Lower leg skin (tissue), 4 donors: ENCODE measurements around the gene TSPEAR. TPM values are rescaled to one million over a fixed set of nuclear protein-coding genes. Genes with fewer than 3 reads are reported as not detected.

Experiments used
- DNase-seq, 2 donors: peaks; one replicate each; pipeline ENCODE4 v3.0.0-alpha.2; 2019; ENCODE audit warnings: low spot score in 2 of 2
- H3K4me3 ChIP-seq: fragments of 200-600 bp; sonication (generic); 2 replicates; pipeline ENCODE4 v1.5.1; 2017; ENCODE audit warnings: mild to moderate bottlenecking, low read depth; ENCODE audit not compliant: poor library complexity, severe bottlenecking
- CTCF ChIP-seq, 3 donors: fragments of 450-650 bp; IDR thresholded peaks; one replicate each; pipeline ENCODE4 v1.5.1; 2016; ENCODE audit warnings: antibody characterized with exemption in 3 of 3, mild to moderate bottlenecking in 3 of 3, moderate library complexity in 2 of 3
- POLR2A ChIP-seq, 2 donors: fragments of 450-650 bp; IDR thresholded peaks; one replicate each; pipeline ENCODE4 v1.6.1; 2016 to 2017; ENCODE audit warnings: antibody characterized with exemption in 2 of 2, mild to moderate bottlenecking in 1 of 2, moderate library complexity in 1 of 2
- WGBS, 2 donors: methylation state at CpG; one replicate each; pipeline ENCODE4 v1.1.5; 2018; 5-methylcytosine and 5-hydroxymethylcytosine counted together
- intact Hi-C: fragments of 100-400 bp; cut with DNase I; formaldehyde crosslinking; loops from one replicate; pipeline ENCODE4 v1.15.0; 2023; ENCODE audit warnings: low total_unique reads
- total RNA-seq, 4 donors: library from RNA; depleted of rRNA; stranded (reverse); fragments of >200 nt; gene quantifications; one replicate each; pipeline ENCODE4 v1.1.0, GENCODE V29; 2016

TSPEAR gene
- total RNA-seq, 4 donors from 2014 or later: 0.06 TPM; not detected in 3

GRCh38 chr21:44737706-44738354, 26.5 kb upstream of the TSPEAR start:
- WGBS, 2 donors: 68 to 82% methylated on average over 3 of the region's 3 CpGs
- H3K4me3 ChIP-seq: no peak overlapping the region
- intact Hi-C loops: no loop called here
- peak in 1 of 2 donors; percentile 26 for DNase-seq
- no peak for TF ChIP-seq CTCF (IDR thresholded peaks at IDR 0.05)
- no peak for TF ChIP-seq POLR2A (IDR thresholded peaks at IDR 0.05)

- TF ChIP-seq POLR2A (IDR thresholded peaks at IDR 0.05) (no peak), CTCF (IDR thresholded peaks at IDR 0.05) (no peak)
- WGBS, 2 donors: 81 to 92% methylated on average over 5 to 8 of the region's 8 CpGs
- H3K4me3 ChIP-seq: no peak overlapping the region
- intact Hi-C loops: no loop called here
- DNase-seq: peak in 1 of 2 donors; percentile 73
Measured at GRCh38 chr21:44736291-44737004, 25.1 kb upstream of the TSPEAR start.

DNA sequence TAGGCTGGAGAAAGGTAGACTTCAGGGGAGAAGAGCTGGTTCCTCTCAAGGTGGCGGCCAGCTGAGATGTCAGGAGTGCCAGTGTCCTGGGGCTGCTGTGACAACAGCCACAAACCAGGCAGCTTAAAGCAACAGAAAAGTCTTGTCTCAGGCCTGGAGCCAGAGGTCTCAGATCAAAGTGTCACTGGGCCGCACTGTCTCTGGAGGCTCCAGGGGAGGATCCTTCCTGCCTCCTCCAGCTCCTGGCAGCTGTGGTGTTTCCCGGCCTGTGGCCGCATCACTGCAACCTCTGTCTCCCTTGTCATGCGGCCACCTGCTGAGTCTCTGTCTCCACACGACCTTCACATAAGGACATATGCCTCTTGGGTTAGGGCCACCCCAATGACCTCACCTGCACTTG, 24.4 kb upstream of the TSPEAR start:
- peak in 1 of 2 donors; percentile 46 for DNase-seq
- intact Hi-C loops: no loop called here
- no peak overlapping the region for H3K4me3 ChIP-seq
- 82 to 86% methylated on average over 6 of the region's 6 CpGs for WGBS, 2 donors
- no peak for TF ChIP-seq CTCF (IDR thresholded peaks at IDR 0.05)
- TF ChIP-seq POLR2A (IDR thresholded peaks at IDR 0.05): no peak

GRCh38 chr21:44734841-44735240, 23.5 kb upstream of the TSPEAR start:
- WGBS, 2 donors: 94 to 97% methylated on average over 17 of the region's 17 CpGs
- no peak overlapping the region for H3K4me3 ChIP-seq
- DNase-seq: peak in 1 of 2 donors; percentile 57
- intact Hi-C loops: no loop called here
- TF ChIP-seq CTCF (IDR thresholded peaks at IDR 0.05) (no peak), POLR2A (IDR thresholded peaks at IDR 0.05) (no peak)

GRCh38 chr21:44734026-44734745, 22.8 kb upstream of the TSPEAR start:
- intact Hi-C loops: no loop called here
- H3K4me3 ChIP-seq: no peak overlapping the region
- TF ChIP-seq POLR2A (IDR thresholded peaks at IDR 0.05) (no peak), CTCF (IDR thresholded peaks at IDR 0.05) (no peak)
- 69 to 82% methylated on average over 18 to 21 of the region's 21 CpGs for WGBS, 2 donors
- peak in 1 of 2 donors; percentile 82 for DNase-seq
